Measurements from ENCODE around the gene CT47A7.
"Not testable (repeated sequence)": the region's sequence is repeated elsewhere in the genome, so short reads cannot be mapped to it uniquely, and the experiment has no call there.

CT47A7 gene

DNA sequence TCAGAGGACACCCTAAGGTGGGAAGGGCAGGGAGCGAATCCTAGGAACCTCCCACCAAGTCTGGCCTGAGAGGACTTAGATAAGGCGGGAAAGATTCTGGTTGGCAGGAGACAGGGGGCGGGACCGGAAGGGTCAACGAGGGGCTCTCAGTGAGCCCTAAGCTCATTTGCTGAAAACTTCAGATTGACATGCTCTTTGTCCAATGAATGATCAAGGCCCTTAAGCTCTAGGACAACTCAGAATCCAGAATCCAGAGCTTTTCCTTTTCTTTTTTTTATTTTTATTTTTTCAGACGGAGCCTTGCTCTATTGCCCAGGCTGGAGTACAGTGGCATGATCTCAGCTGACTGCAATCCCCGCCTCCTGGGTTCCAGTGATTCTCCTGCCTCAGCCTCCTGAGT is at the start of gene CT47A7:
CT47A7 (minus strand) TSS at position 101 of the 400 bp plus-strand sequence. CDS start 255 bp downstream, outside the sequence.
- not testable (repeated sequence) for DNase-seq (ENCODE audit: low read depth)

DNA sequence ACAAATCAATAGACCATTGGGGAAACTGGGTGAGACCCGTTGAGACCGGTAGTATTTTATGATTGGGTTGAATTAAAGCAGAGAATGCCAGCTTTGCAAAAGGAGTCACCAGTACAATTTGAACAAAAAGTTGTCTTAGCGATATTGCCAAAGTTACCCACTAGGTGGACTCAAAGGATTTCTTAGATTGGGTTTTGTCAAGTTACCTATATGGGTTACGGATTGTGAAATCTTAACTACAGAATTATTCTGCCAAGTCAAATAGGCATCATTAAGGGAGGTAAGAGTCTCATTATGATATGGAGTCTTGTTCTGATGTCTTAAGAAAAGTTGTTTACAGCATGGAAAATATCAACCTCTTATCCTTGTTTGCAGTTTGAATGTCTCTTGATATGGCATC is 44.2 kb upstream of the CT47A7 start:
- no peak for DNase-seq (ENCODE audit: low read depth)

DNA sequence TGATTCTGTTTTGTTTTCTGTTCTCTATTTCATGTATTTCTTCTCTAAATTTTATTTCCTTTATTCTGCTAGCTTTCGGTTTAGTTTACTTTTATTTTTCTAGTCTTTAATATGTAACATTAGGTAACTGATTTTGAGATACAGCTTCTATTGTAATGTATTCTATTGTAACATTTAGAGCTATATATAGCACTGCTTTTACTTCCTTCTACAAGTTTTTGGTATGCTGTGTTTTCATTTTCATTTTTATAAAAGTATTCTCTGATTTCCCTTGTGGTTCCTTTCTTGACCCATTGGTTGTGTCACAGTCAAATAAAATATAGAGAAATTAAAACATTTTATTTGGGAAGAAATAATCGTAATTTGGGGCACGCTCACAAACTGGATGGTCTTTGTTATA is 43.0 kb upstream of the CT47A7 start:
- DNase-seq (ENCODE audit: low read depth) = no peak

DNA sequence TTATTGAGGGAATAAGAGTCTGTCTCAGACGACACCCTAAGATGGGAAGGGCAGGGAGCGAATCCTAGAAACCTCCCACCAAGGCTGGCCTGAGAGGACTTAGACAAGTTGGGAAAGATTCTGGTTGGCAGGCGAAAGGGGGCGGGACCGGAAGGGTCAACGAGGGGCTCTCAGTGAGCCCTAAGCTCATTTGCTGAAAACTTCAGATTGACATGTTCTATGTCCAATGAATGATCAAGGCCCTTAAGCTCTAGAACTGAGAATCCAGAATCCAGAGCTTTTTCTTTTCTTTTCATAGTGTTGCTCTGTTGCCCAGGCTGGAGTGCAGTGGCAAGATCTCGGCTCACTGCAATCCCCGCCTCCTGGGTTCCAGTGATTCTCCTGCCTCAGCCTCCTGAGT is 29.3 kb upstream of the CT47A7 start, which contains the start of gene CT47A1:
CT47A1 (minus strand) TSS at position 101 of the 400 bp plus-strand sequence. CDS start 231 bp downstream, outside the sequence.
- not testable (repeated sequence) for DNase-seq (ENCODE audit: low read depth)
